Liver (tissue), 3 donors: ENCODE measurements around the gene MAGED4.

Experiments used
- ATF3 ChIP-seq: IDR thresholded peaks from 2 replicates; pipeline ENCODE4 v1.6.1; 2016; ENCODE audit warnings: antibody characterized with exemption
- EGR1 ChIP-seq, 2 donors: IDR thresholded peaks; 2 replicates each; pipeline ENCODE4 v1.6.1; 2016 to 2018; ENCODE audit warnings: antibody characterized with exemption in 2 of 2, low read depth in 2 of 2
- HNF4A ChIP-seq, 2 donors: conservative IDR thresholded peaks; 2 replicates each; pipeline ENCODE4 v1.6.1; 2016; ENCODE audit warnings: antibody characterized with exemption in 2 of 2, mild to moderate bottlenecking in 2 of 2
- NR2F2 ChIP-seq: IDR thresholded peaks from 2 replicates; pipeline ENCODE4 v1.6.1; 2016; ENCODE audit warnings: antibody characterized with exemption
- RAD21 ChIP-seq, 2 donors: IDR thresholded peaks; 2 replicates each; pipeline ENCODE4 v1.6.1; 2016; ENCODE audit warnings: antibody characterized with exemption in 2 of 2, mild to moderate bottlenecking in 2 of 2
- SP1 ChIP-seq: IDR thresholded peaks from 2 replicates; pipeline ENCODE4 v1.6.1; 2018; ENCODE audit warnings: antibody characterized with exemption, mild to moderate bottlenecking
- TAF1 ChIP-seq: conservative IDR thresholded peaks from 2 replicates; pipeline ENCODE4 v1.6.1; 2016; ENCODE audit warnings: antibody characterized with exemption, mild to moderate bottlenecking
- YY1 ChIP-seq: IDR thresholded peaks from 2 replicates; pipeline ENCODE4 v1.6.1; 2016; ENCODE audit warnings: antibody characterized with exemption, mild to moderate bottlenecking
- TF ChIP-seq, protein P1 (sequence below): IDR thresholded peaks from 2 replicates; pipeline ENCODE4 v1.6.1; 2016; ENCODE audit warnings: antibody characterized with exemption, mild to moderate bottlenecking
- TF ChIP-seq, protein P2 (sequence below): fragments of 150-350 bp; IDR thresholded peaks from 2 replicates; pipeline ENCODE4 v1.5.1; 2017; ENCODE audit warnings: improper control_type of control experiment, low read depth, low read length; ENCODE audit not compliant: missing input control
- TF ChIP-seq, protein P3 (sequence below): IDR thresholded peaks from 2 replicates; pipeline ENCODE4 v1.6.1; 2016; ENCODE audit warnings: antibody characterized with exemption
- TF ChIP-seq, protein P4 (sequence below): IDR thresholded peaks from 2 replicates; pipeline ENCODE4 v1.6.1; 2016; ENCODE audit warnings: antibody characterized with exemption
- donor health status: healthy.
- donor health status: healthy.

GRCh38 chrX:52217494-52218160 lies 32.9 kb downstream of the MAGED4 start:
- no peak for TF ChIP-seq YY1
- TF ChIP-seq, protein P1, sequence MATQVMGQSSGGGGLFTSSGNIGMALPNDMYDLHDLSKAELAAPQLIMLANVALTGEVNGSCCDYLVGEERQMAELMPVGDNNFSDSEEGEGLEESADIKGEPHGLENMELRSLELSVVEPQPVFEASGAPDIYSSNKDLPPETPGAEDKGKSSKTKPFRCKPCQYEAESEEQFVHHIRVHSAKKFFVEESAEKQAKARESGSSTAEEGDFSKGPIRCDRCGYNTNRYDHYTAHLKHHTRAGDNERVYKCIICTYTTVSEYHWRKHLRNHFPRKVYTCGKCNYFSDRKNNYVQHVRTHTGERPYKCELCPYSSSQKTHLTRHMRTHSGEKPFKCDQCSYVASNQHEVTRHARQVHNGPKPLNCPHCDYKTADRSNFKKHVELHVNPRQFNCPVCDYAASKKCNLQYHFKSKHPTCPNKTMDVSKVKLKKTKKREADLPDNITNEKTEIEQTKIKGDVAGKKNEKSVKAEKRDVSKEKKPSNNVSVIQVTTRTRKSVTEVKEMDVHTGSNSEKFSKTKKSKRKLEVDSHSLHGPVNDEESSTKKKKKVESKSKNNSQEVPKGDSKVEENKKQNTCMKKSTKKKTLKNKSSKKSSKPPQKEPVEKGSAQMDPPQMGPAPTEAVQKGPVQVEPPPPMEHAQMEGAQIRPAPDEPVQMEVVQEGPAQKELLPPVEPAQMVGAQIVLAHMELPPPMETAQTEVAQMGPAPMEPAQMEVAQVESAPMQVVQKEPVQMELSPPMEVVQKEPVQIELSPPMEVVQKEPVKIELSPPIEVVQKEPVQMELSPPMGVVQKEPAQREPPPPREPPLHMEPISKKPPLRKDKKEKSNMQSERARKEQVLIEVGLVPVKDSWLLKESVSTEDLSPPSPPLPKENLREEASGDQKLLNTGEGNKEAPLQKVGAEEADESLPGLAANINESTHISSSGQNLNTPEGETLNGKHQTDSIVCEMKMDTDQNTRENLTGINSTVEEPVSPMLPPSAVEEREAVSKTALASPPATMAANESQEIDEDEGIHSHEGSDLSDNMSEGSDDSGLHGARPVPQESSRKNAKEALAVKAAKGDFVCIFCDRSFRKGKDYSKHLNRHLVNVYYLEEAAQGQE, result no peak
- TF ChIP-seq, protein P2, sequence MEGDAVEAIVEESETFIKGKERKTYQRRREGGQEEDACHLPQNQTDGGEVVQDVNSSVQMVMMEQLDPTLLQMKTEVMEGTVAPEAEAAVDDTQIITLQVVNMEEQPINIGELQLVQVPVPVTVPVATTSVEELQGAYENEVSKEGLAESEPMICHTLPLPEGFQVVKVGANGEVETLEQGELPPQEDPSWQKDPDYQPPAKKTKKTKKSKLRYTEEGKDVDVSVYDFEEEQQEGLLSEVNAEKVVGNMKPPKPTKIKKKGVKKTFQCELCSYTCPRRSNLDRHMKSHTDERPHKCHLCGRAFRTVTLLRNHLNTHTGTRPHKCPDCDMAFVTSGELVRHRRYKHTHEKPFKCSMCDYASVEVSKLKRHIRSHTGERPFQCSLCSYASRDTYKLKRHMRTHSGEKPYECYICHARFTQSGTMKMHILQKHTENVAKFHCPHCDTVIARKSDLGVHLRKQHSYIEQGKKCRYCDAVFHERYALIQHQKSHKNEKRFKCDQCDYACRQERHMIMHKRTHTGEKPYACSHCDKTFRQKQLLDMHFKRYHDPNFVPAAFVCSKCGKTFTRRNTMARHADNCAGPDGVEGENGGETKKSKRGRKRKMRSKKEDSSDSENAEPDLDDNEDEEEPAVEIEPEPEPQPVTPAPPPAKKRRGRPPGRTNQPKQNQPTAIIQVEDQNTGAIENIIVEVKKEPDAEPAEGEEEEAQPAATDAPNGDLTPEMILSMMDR, result no peak
- TF ChIP-seq ATF3, result no peak
- TF ChIP-seq, protein P3, sequence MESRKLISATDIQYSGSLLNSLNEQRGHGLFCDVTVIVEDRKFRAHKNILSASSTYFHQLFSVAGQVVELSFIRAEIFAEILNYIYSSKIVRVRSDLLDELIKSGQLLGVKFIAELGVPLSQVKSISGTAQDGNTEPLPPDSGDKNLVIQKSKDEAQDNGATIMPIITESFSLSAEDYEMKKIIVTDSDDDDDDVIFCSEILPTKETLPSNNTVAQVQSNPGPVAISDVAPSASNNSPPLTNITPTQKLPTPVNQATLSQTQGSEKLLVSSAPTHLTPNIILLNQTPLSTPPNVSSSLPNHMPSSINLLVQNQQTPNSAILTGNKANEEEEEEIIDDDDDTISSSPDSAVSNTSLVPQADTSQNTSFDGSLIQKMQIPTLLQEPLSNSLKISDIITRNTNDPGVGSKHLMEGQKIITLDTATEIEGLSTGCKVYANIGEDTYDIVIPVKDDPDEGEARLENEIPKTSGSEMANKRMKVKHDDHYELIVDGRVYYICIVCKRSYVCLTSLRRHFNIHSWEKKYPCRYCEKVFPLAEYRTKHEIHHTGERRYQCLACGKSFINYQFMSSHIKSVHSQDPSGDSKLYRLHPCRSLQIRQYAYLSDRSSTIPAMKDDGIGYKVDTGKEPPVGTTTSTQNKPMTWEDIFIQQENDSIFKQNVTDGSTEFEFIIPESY, result no peak
- TF ChIP-seq SP1, result no peak
- TF ChIP-seq TAF1, result no peak
- no peak for TF ChIP-seq NR2F2
- no peak for TF ChIP-seq HNF4A (conservative IDR thresholded peaks at IDR 0.05)
- no peak for TF ChIP-seq RAD21 (IDR thresholded peaks at IDR 0.05)
- TF ChIP-seq, protein P4, sequence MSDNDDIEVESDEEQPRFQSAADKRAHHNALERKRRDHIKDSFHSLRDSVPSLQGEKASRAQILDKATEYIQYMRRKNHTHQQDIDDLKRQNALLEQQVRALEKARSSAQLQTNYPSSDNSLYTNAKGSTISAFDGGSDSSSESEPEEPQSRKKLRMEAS, result no peak
- TF ChIP-seq EGR1 (IDR thresholded peaks at IDR 0.05; ENCODE audit: low read depth in 2 of 2), result no peak
